SK-N-MC (cell line): Measurements from ENCODE around the gene FUOM.

Source experiments
- EZH2 ChIP-seq: fragments of 200-600 bp; sonication (generic); IDR thresholded peaks from one replicate; pipeline ENCODE4 v1.6.1; 2017; ENCODE audit warnings: antibody characterized with exemption
- FOXP2 ChIP-seq: optimal IDR thresholded peaks from 2 replicates; pipeline ENCODE3; 2011; ENCODE audit warnings: mild to moderate bottlenecking, moderate library complexity; ENCODE audit not compliant: insufficient read depth; ENCODE audit errors: extremely low read length, control extremely low read depth
- POLR2AphosphoS5 ChIP-seq: IDR thresholded peaks from 2 replicates; pipeline ENCODE4 v1.6.1; 2012; ENCODE audit warnings: mild to moderate bottlenecking, low read depth, low read length, borderline replicate concordance

- TF ChIP-seq EZH2 = no peak
- TF ChIP-seq POLR2AphosphoS5 = no peak
- TF ChIP-seq FOXP2 = no peak
Observed at GRCh38 chr10:133390597-133391248, 32.9 kb upstream of the FUOM start.
